Lower lobe of right lung (tissue), 2 donors: ENCODE data around the gene SPOPL. TPM values are rescaled to one million over a fixed set of nuclear protein-coding genes. Genes with fewer than 3 reads are reported as not detected.

Source experiments
- ATAC-seq, 2 donors: fragments of 200-7000 bp; cut with Tn5 transposase; one replicate each; pipeline ENCODE4 v1.9.1; 2020 to 2022; ENCODE audit warnings: mild to moderate bottlenecking in 2 of 2, moderate library complexity in 2 of 2
- DNase-seq: peaks from one replicate; pipeline ENCODE4 v3.0.0-alpha.2; 2020
- H3K27ac ChIP-seq: fragments of 200-600 bp; one replicate; pipeline ENCODE4 v1.8.0; 2022
- H3K27me3 ChIP-seq: fragments of 200-600 bp; one replicate; pipeline ENCODE4 v1.8.0; 2022; ENCODE audit warnings: low read depth
- H3K36me3 ChIP-seq: fragments of 200-600 bp; one replicate; pipeline ENCODE4 v1.8.0; 2022; ENCODE audit warnings: mild to moderate bottlenecking
- H3K4me1 ChIP-seq: fragments of 200-600 bp; one replicate; pipeline ENCODE4 v1.8.0; 2022
- H3K4me3 ChIP-seq: fragments of 200-600 bp; one replicate; pipeline ENCODE4 v1.8.0; 2022; ENCODE audit warnings: mild to moderate bottlenecking
- H3K9me3 ChIP-seq: fragments of 200-600 bp; one replicate; pipeline ENCODE4 v1.8.0; 2022
- intact Hi-C: fragments of 100-400 bp; cut with DNase I; formaldehyde crosslinking; loops from one replicate; pipeline ENCODE4 v1.11.0; 2022
- total RNA-seq: library from RNA; stranded (reverse); fragmentation: NEBNext Ultra II Directional; extraction: Animal tissue kit (Norgen Biotek cat#: 25700); gene quantifications from one replicate; pipeline ENCODE4 v1.2.1, GENCODE V29; 2021
- TF ChIP-seq, protein P1 (sequence below): fragments of 200-600 bp; IDR thresholded peaks from one replicate; pipeline ENCODE4 v1.8.0; 2022; ENCODE audit warnings: antibody characterized with exemption, mild to moderate bottlenecking
- donor health status: DM: no; HTN: yes; CAD: no; lungs with severe emphysema.

SPOPL gene
- total RNA-seq, 1 donor from 2014 or later = 34.2 TPM

- no peaks in the 10 kb centered on the region for H3K36me3 ChIP-seq
- intact Hi-C loops = no loop called here
- no peaks in the 10 kb centered on the region for H3K27me3 ChIP-seq
- TF ChIP-seq, protein P1, sequence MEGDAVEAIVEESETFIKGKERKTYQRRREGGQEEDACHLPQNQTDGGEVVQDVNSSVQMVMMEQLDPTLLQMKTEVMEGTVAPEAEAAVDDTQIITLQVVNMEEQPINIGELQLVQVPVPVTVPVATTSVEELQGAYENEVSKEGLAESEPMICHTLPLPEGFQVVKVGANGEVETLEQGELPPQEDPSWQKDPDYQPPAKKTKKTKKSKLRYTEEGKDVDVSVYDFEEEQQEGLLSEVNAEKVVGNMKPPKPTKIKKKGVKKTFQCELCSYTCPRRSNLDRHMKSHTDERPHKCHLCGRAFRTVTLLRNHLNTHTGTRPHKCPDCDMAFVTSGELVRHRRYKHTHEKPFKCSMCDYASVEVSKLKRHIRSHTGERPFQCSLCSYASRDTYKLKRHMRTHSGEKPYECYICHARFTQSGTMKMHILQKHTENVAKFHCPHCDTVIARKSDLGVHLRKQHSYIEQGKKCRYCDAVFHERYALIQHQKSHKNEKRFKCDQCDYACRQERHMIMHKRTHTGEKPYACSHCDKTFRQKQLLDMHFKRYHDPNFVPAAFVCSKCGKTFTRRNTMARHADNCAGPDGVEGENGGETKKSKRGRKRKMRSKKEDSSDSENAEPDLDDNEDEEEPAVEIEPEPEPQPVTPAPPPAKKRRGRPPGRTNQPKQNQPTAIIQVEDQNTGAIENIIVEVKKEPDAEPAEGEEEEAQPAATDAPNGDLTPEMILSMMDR = no peak
- H3K27ac ChIP-seq = no peak overlapping the region
- H3K4me1 ChIP-seq = no peaks in the 10 kb centered on the region
- DNase-seq (no peak), ATAC-seq (no peak)
- no peaks in the 10 kb centered on the region for H3K9me3 ChIP-seq
- no peak overlapping the region for H3K4me3 ChIP-seq
Measured at GRCh38 chr2:138490673-138491494, 10.7 kb upstream of the SPOPL start.

DNA sequence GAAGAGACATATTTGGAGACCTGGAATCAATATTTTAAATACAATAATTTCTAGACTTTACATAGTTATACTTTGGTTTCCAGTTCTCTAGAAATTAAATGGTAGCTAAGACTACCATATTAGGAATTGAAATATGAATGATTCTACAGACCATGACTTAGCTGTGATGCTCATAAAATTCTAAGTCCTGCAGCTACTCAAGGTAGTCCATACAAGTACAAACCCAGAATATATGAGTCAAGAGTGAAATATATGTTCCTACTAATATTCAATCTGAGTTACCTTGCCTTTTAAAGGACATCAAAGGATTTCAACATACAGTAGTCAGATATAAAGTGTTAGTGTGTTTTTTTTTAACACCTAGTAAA, 10.1 kb upstream of the SPOPL start:
- Histone ChIP-seq H3K9me3 (no peaks in the 10 kb centered on the region), H3K27ac (no peak overlapping the region), H3K4me1 (no peaks in the 10 kb centered on the region), H3K27me3 (no peaks in the 10 kb centered on the region), H3K36me3 (no peaks in the 10 kb centered on the region), H3K4me3 (no peak overlapping the region)
- DNase-seq = no peak
- TF ChIP-seq, protein P1 = no peak
- intact Hi-C loops = no loop called here
- ATAC-seq = no peak

- Histone ChIP-seq H3K4me3 (no peak overlapping the region), H3K9me3 (no peaks in the 10 kb centered on the region), H3K27me3 (no peaks in the 10 kb centered on the region), H3K36me3 (no peaks in the 10 kb centered on the region), H3K27ac (no peak overlapping the region), H3K4me1 (no peaks in the 10 kb centered on the region)
- intact Hi-C loops = no loop called here
- ATAC-seq (no peak), DNase-seq (no peak)
- TF ChIP-seq, protein P1 = no peak
Measured at GRCh38 chr2:138492160-138492559, 9.4 kb upstream of the SPOPL start.

DNA sequence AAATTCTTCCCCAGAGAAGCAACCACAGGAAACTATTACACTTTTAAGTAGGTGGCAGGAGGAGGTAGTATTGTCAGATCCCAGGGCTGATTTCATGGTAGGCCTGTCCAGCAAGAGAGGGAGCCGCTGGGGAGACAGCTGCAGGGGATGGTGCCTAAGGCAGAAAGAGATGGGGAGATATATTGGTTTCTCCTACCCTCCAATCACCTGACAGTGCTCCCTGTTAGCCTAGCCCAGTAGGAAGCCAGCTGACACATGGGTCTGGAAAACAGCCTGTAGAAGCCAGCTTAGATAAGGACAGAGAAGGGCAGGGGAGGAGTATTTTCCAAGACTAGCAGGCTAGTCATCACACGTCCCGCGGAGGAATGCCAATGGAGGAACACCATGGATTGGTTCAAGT, 8.2 kb upstream of the SPOPL start:
- intact Hi-C loops = no loop called here
- ATAC-seq = no peak
- no peak for DNase-seq
- no peaks in the 10 kb centered on the region for H3K36me3 ChIP-seq
- H3K9me3 ChIP-seq = no peaks in the 10 kb centered on the region
- TF ChIP-seq, protein P1 = no peak
- no peak overlapping the region for H3K27ac ChIP-seq
- no peaks in the 10 kb centered on the region for H3K27me3 ChIP-seq
- no peaks in the 10 kb centered on the region for H3K4me1 ChIP-seq
- H3K4me3 ChIP-seq = no peak overlapping the region

- H3K27ac ChIP-seq = no peak overlapping the region
- H3K27me3 ChIP-seq = no peaks in the 10 kb centered on the region
- H3K36me3 ChIP-seq = no peaks in the 10 kb centered on the region
- intact Hi-C loops = no loop called here
- ATAC-seq = no peak
- TF ChIP-seq, protein P1 = no peak
- H3K4me3 ChIP-seq = no peak overlapping the region
- H3K4me1 ChIP-seq = no peaks in the 10 kb centered on the region
- no peak for DNase-seq
- no peaks in the 10 kb centered on the region for H3K9me3 ChIP-seq
Measured at GRCh38 chr2:138494265-138494966, 7.2 kb upstream of the SPOPL start.
